T-helper 2 cell treated with Interferon-gamma antibody and Interleukin-4, amounts not matched to agents 100 ng/mL and 5 ng/mL, for 36 hours (primary cell): ENCODE measurements around the gene SLC19A1. TPM values are rescaled to one million over a fixed set of nuclear protein-coding genes. Genes with fewer than 3 reads are reported as not detected.
"Not testable (repeated sequence)": the region's sequence is repeated elsewhere in the genome, so short reads cannot be mapped to it uniquely, and the experiment has no call there.

Experiments used
- intact Hi-C: fragments of 100-400 bp; cut with micrococcal nuclease; formaldehyde crosslinking; loops from one replicate; pipeline ENCODE4 v1.15.1; 2023
- total RNA-seq: library from RNA; stranded (reverse); gene quantifications from 2 replicates; pipeline ENCODE4 v1.2.3, GENCODE V29; 2022

SLC19A1 gene
- total RNA-seq, 1 donor from 2014 or later: 54.1 TPM

- intact Hi-C loops: no loop called here
Observed at GRCh38 chr21:45576838-45577737, 34.8 kb upstream of the SLC19A1 start.

GRCh38 chr21:45575993-45576837, 34.0 kb upstream of the SLC19A1 start:
- intact Hi-C loops: no loop called here

- intact Hi-C loops: no loop called here
Observed at GRCh38 chr21:45575304-45575992, 33.2 kb upstream of the SLC19A1 start.

DNA sequence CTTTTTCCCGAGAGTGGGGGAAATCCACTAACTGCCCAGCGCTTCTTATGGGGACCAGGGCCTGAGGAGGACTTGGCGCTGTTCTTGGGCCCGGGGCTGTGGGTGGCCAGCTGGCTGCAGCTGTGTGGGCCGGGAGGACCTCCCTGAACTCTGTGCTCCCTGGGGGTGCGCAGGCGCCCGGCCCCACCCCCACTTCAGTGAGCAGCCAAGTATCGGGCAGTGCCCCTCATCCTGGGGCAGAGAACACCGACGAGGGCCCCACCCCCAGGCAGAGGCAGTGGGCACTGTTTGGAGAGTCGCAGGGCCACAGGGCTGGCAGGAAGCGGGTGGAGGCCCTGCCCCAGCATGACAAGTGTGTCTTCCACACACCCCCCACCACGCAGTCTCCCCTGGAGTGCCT, 32.5 kb upstream of the SLC19A1 start:
- intact Hi-C loops: no loop called here

GRCh38 chr21:45574081-45574501, 31.9 kb upstream of the SLC19A1 start:
- intact Hi-C loops: no loop called here

DNA sequence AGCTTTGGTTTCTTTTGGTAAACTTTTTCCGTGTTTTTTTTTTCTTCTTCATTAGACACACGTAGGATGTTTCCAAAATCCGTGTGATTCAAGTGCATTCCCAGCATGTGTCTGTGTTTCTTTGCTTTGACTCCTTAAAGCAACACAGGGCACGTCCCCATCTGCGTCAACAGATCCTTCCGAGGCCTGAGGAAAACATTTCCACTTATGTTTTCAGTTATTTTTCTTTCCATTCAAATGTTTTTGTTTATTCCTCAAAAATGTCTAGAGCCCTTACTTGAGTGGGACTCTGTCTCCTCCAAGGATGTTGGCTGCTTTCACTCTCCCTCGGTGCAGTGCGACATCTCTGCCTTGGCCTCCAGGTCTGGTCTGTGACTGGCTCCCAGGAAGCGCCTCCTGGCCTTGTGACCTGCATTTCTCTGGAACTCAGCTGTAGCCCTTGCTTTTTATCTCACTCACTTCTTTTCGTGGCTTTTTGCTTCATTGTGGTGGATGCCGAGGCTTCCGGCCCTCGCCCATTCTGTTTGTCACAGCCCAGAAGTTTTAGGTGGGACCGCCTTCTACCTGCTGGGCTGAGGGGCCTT, 31.3 kb upstream of the SLC19A1 start:
- intact Hi-C loops: no loop called here

- intact Hi-C loops: no loop called here
Observed at GRCh38 chr21:45572783-45573451, 30.7 kb upstream of the SLC19A1 start.

GRCh38 chr21:45572231-45572630, 30.0 kb upstream of the SLC19A1 start:
- intact Hi-C loops: no loop called here

- intact Hi-C loops: no loop called here
Observed at GRCh38 chr21:45571641-45572040, 29.4 kb upstream of the SLC19A1 start.

DNA sequence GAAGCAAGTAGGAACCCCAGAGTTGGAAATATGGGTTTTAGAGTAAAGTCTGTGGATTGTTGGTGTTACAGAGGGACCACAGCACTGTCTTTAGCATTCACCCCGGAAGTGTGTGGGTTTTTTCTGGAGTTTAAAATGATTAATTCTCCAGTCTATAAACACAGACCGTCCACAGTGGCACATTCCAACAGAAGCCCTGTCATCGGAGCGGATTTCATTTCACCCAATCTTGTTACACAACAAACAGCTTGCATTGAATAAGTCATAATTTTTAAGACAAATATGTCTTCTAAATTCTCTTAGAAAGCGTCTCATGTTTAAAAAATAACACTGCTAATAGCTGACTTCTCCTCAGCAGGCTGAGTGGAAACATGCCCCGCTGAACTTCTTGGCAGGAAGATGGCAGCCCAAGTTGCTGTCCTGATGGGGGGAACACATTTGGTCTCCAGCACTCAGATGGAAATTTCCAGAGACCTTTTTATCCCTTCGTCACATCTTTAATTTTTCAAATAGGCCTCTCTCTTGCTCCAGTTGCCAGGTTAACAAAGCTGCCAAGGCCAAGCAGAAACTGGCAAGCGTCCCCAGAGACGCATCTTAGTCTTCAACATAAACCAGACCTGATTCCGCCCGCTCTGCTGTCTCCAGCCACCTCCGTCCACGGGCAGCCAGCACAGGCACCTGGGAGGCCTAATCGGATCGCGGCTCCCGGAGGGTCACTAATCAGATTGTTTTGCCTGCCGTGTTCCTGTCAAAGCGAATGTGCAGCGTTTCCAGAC, 28.8 kb upstream of the SLC19A1 start:
- intact Hi-C loops: no loop called here

DNA sequence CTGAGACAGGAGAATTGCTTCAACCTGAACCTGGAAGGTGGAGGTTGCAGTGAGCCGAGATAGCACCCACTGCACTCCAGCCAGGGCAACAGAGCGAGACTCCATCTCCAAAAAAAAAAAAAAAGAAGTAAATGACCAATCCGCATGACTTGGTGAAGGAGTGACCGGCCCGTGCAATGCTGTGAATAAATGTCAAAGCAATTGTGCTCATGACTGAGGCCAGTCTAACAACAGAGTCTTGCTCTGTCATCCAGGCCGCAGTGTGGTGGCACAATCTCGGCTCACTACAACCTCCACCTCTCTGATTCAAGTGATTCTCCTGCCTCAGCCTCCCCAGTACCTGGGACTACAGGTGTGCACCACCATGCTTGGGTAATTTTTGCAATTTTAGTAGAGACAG, 27.8 kb upstream of the SLC19A1 start:
- intact Hi-C loops: no loop called here

DNA sequence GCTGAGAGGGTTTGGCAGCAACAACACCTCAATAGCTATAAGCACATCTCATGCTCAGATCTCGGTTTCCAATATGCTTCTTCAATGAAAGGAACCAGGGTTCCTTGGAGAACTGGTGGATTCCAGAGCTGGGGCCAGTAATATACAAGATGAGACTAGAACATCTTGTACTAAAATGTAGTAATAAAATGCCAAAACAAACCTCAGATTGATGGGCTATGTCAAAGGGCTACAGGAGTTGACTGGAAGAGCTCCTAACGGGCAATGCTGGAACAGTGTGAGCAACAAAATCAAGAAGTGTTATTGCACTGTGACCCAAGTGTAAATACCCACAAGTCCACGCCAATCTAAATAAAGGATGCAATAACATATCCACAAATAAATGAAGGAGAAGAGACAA, 26.1 kb upstream of the SLC19A1 start:
- intact Hi-C loops: no loop called here

- intact Hi-C loops: not testable (repeated sequence)
Observed at GRCh38 chr21:45564137-45564536, 21.9 kb upstream of the SLC19A1 start.

DNA sequence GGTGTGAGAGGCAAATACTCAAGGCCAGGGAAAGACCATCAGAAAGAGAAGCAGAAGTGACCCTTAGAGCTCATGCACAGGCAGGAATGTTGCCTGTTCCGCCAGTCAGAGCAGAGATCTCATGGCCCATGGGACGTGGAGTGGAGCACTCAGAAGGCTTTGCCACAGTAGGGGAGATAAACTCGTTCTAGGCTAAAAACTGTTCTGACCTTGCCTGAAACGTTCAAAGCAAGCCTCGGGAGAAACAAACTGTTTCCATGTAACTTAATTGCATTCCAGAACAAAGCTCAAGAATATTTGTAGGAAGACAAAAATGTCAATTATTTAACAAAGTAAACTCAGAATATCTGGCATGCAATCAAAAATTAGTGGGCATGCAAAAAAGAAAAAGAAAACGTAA, 20.7 kb upstream of the SLC19A1 start:
- intact Hi-C loops: no loop called here

DNA sequence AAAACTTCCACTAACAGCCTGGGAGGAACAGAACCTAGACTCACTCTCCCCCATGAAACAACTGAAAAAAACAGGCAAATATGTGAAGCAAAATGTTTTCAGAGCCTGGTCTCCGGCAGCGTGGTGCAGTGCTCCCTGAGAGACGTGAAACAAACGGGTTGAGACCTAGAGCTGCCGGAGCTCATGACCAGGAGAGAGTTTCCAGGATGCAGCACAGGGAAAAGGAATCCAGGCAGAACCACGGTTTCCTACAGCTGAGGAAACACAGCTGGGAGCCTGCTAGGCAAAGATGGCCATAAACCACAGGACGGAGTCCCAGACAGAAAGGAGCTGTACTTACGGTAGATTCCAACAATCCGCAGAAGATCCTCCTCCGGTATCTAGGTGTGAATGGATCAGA, 20.2 kb upstream of the SLC19A1 start:
- intact Hi-C loops: no loop called here

DNA sequence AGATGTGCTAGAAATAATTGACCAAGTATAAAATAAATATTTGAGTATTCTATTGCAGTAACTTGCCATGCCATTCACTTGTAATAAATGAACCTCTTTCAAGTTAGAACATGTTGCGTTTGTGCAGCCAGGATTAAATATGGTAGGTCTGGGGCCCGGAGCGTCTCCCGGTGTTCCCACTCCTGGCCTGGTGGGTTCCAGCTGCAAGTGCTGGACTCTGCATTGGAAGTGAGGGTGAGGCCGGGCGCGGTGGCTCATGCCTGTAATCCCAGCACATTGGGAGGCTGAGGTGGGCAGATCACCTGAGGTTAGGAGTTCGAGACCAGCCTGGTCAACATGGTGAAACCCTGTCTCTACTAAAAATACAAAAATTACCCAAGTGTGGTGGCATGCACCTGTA, 19.0 kb upstream of the SLC19A1 start:
- intact Hi-C loops: not testable (repeated sequence)

DNA sequence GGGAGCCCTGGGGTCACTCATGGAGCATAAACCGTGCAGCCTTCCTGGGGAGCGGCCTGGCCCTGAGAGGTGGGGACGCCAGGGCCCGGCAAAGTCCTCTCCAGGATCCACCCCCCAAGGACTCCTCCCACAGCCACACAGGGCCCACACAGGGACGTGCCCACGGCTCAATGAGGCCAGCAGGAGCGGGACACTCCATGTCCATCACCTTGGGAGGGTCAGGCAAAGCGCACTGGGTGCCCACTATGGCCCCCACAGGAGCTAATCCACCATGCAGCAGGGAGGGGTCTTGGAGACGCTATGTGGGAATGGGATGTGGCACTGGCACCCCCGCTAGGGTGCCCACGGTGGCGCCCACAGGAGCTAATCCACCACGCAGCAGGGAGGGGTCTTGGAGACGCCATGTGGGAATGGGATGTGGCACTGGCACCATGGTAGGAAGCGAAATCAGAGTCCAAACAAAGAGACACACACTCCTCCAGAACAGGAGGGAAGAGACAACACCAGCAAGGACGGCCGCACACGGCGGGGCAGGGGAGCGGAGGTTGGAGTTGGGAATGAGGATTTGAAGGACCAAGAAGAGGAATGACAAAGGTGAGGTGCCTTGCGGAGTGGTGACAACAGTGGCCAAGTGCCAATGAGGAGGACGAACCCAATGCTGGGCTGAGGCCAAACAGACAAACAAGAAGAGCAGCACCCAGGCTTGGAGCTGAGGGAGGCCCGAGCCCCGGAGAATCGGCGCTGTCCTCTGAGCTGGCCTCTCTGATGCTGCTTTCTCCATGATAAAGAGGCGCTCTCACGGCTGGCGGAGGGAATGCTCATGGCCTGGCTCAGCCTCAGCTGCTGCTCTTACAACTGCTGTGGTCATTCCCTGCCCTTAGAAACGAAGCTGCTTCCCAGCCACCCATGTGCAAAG, 18.1 kb upstream of the SLC19A1 start:
- intact Hi-C loops: no loop called here

GRCh38 chr21:45559216-45560105, 17.2 kb upstream of the SLC19A1 start:
- intact Hi-C loops: no loop called here
